NCI-H2171 (cell line): ENCODE data around the gene TBCD.

Source experiments
- DNase-seq: peaks from one replicate; lab custom pipeline; 2025; lab: John Stamatoyannopoulos, UW

Gene TBCD

DNA sequence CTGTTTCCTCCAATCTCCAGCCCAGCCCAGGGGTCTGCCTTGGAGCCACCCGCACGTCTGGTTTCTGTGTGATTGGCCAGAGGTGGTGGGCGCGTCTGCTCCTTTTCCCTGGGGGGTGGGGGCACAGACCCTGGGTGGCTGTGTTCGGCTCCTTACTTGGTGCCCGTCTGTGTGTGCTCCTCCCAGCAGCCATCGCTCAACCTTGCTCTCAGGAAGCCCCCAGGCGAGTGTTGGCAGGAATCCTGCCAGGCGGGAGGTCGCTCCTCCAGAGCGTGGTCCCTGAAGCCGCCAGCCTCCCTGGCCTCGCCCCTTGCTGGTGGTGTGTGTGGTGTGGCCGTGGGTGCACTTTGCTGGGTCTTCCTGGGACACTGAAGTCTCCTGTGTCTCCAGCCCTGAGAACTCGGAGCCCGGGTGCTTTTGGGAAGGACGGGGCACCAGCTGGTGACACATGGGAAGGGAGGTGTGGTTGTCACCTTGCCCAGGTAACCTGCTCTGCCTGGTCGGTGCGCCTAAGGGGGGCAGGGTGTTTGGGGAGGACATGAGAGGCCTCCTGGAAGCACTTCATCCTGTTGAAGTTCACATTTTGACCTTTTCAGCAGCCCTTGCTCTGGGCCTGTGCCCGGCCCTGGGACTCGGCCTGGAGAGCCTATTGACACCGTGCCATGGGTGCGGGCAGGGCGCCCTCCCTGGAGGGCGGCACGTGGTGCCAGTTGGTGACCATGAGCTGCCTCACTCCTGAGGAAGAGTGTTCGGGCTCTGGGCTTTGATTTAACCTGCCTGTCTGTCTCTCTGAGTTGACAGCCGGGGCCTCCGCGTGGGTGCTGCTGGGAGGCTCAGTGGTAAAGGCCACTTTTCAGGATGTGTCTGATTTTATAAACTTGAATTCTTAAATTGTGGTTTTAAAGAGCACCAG, 137.0 kb downstream of the TBCD start:
- no peak for DNase-seq

DNA sequence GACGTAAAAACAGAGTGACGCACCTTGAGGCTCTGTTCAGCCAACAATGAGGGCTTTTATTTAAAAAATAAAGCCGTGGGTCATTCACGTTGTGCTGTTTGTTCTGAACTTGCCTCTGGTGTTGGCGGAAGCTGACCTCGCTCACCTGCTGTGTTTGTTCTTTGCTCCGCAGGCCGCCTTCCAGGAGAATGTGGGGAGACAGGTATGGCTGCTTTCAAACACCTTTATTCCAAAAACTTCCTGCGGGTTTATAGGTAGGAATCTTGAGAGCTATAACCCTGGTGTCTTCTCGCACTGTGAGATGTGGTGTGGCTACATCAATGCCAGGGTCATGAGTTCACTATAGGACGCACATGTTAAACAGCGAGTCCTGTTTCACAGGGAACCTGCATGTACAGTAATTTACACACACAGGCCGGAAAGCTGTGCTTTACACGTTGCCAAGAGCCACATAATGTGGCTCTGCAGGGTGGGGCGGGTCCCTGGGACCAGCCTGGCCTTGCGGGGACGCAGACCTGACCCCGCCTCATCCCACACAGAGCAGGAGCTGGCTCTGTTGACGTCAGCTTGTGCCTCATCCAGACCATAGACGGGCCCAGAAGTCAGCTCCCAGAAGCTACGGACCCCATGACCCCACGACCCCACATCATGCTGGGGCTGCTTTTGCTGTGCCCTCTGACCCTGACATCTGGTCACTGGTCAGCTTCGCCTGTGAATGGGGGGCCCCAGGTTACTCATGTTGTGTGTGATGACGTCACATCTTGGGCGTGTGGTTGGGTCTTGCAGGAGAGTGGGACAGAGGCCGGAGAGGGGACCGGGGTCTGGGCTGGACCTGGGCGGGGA, 137.9 kb downstream of the TBCD start:
- DNase-seq, result no peak

DNA sequence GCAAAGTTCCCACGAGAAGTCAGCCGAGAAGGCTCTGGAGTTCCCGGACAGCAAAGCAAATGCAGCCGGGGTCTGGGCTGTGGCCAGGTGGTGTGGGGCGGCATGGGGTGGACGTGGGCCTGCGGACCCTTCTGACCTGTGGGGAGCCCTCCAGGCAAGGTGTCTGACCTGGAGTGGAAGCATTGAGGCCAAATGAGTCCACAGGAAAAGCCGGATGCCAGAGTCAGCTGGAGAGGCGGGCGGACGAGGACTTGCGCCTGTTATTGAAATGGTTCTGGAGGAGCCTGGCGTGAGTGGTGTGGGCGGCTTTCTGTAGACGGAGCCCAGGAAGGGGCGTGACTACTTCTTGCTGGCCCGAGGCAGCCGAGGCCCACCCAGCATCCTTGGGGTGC, 138.5 kb downstream of the TBCD start:
- DNase-seq, result no peak

- DNase-seq, result no peak
These were observed 139.2 kb downstream of the TBCD start for GRCh38 chr17:82890926-82891678.

- DNase-seq, result no peak
These were observed 140.0 kb downstream of the TBCD start for GRCh38 chr17:82891911-82892310.

DNA sequence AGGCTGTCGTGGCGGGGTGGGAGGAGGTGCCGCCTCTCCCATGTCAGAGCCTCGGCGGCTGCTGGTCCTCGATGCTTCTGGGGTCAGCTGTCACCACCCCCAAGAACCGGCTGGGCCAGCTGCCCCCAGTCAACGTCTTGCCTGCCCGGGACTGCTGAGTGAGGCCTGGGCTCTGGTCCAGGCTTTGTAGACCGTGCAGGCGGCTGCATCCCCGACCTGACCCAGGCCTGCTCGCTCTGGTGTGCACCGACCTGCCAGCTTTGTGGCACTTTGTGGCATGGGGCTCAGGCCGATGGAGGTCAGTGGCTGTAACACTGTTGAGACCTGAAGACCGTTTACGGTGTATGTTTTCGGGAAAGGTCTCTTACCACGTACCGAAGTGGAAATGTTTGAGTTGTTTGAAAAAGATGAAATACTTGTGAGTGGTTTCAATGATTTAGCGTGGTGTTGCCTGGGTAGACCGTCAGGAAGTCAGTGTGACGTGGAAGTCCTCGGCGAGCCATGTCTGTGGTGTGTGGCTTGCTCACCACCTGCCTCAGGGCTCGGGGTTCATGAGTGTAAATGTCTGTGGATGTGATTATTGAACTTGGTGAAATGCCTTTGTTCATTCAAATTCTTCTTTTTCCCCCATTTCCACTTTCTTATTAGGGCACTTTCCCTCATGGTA, 141.2 kb downstream of the TBCD start:
- DNase-seq, result no peak

DNA sequence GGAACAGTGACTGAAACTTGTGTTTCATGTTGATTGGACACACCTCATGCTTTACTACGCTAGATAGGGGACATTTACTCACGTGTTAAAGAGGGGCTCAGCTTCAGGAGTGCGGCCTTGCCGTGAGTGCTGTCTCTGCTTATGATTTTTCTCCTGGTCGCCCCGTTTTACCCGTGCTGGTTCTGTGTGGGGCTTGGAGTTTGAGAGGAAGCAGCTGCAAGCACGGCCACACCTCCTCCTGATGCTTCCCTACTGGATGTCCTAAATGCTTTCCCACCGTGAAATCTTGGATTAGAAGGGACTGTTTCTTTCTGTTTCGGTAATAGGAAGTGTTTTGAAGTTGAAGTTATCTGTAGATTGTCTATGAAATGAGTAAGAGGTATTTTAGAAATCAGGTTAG, 141.9 kb downstream of the TBCD start:
- DNase-seq, result no peak

DNA sequence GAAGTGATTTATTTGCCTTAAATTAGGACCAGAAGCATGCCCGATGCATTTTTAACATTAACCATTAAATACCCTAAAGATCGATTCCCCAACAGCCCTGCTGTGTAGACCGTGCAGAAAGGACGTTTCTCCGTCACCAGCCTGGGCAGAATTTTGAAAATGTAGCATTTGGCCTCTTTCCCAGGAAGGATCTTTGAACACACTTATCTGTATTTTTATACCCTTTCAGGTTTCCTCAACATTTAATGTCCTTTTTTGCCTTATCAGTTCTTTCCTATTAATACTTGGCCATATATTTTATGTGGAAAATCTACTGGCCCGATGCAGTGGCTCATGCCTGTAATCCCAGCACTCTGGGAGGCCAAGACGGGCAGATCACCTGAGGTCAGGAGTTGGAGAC, 142.5 kb downstream of the TBCD start:
- no peak for DNase-seq

DNA sequence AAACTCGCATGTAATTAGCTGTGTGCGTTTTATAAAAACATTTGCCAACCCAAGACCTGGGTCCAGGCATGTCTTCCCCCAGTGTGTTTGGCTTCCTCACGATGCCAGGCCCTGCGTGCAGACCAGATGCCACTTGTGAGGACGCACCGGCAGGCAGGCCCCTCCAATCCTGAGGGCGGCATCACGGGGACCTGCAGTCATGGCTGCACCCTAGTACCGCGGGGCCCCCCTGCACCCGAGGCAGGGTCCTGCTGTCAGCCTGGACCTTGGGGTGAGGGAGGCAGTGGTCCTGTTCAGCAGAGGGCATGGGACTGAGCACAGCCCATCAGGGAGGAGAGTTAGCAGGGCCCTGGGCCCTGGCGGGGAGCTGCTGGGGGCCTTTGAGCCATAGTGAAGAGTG, 143.2 kb downstream of the TBCD start:
- no peak for DNase-seq

DNA sequence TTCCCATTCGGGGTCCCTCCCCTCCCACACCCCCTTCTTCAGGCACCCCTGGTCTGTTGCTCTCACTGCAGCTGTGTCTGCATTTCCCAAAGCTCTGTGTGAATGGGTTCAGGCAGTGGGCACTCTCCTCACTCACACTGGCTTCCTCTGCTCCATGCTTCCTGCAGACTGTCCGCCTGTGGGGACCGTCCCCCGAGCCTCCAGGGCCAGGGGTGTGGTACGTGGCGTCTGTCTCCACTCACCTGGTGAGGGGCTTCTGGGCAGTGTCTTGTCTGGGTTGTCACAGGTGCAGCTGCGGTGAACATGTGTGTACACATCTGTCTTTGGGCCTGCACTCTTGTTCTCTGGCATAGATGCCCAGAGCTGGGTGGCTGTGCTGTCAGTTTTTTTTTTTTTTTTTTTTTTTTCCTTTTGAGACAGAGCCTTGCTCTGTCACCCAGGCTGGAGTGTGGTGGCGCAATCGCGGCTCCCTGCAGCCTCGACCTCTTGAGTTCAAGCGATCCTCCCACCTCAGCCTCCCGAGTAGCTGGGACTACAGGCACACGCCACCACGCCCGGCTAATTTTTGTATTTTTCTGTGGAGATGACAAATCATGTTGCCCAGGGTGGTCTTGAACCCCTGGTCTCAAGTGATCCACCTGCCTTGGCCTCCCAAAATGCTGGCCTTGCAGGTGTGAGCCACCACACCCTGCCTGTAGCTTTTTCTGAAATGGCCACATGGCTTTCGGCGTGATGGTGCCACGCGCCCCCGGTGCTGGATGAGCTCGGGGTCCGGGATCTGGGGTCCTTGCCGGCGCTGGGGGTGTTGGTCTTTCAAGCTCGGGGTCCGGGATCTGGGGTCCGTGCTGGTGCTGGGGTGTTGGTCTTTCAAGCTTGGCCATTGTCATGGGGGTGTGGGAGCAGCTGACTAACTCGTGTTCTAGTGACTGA, 144.5 kb downstream of the TBCD start:
- DNase-seq, result no peak

DNA sequence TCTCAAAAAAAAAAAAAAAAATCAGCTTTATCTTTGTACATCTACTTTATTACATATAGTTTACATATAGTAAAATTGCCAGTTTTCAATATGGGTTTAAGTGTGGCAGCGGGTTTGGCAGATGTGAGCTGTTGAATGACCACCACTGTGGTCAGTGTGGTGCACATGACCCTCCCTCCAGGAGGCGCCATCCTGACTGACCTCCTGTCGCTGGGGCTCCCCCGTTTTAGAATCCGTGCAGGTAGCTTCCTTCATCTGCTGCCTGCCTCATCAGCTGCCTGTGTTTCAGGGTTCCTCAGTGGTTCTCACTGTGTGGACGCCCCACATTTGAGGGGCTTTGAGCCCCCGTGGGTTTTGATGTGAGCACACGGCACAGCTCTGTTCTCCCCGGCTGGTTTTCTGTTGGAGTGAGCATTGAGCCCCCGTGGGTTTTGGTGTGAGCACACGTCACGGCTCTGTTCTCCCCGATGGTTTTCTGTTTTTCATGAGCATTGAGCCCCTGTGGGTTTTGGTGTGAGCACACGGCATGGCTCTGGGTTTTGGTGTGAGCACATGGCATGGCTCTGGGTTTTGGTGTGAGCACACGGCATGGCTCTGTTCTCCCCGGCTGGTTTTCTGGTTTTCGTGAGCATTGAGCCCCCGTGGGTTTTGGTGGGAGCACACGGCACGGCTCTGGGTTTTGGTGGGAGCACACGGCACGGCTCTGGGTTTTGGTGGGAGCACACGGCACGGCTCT, 145.8 kb downstream of the TBCD start:
- no peak for DNase-seq

DNA sequence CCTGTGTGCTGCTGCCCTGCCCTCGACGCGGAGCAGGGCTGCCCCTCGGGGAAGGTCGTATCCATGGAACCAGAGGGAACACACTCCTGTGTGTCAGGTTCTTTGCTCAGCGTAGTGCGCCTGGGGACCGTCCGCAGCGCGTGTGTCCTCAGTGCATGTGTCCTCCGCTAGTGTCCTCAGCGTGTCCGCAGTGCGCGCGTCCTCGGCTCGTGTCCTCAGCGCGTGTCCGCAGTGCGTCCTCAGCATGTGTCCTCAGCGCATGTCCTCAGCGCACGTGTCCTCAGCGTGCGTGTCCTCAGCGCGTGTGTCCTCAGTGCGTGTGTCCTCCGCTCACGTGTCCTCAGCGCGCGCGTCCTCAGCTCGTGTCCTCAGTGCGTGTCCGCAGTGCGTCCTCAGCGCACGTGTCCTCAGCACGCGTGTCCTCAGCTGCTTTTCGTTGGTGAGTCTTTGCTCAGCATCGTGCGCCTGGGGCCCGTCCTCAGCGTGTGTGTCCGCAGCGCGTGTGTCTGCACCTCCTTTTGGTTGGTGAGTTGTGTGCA, 147.2 kb downstream of the TBCD start:
- no peak for DNase-seq

DNA sequence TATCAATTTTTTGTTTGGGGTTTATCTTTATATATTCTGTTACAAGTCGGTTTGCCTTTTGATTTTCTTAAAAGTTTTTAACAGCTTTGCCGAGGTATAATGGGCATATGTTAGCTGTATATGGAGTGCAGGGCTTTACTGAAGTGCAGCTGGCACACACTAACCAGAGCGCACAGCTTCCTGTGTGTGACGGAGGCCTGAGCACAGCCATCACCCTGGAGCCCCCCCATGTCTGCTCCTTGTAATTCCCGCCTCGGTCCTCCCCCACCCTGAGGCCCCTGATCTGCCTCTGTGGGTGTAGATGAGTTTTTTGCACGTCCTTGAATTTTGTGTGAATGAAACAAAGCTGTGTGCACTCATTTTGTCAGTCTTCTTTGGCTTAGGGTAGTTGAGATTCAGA, 148.1 kb downstream of the TBCD start:
- no peak for DNase-seq

DNA sequence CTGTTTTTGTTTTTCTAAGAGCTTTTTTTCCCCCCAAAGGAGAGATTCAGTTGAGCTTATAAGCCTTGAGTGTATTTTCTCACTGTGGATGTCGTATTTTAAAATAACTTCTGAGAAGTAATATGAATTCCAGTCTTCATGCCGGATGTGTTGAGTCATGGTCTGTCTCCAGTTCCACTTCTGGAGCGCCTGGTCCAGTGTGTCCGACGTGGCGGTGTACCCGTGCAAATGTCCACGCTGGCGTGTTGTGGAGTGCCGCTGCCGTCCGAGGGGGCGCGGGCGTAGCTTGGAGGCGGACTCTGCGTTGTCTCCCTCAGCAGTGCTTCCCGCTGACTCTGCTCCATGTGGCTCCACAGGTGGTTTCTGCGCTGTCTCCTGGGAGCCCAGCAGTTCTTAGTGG, 148.9 kb downstream of the TBCD start:
- no peak for DNase-seq

DNA sequence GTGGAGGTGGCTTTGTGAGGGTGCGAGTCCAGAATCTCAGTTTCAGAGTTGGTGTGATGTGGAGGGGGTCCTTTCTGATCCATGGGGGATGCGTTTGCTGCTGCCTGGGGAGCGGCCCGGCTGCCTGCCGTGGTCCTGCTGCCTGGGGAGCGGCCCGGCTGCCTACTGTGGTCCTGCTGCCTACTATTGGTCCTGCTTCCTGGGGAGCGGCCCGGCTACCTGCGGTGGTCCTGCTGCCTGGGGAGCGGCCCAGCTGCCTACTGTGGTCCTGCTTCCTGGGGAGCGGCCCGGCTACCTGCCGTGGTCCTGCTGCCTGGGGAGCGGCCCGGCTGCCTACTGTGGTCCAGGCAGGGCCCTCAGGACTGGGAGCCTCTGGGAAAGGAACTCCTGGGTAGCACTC, 149.5 kb downstream of the TBCD start:
- no peak for DNase-seq

DNA sequence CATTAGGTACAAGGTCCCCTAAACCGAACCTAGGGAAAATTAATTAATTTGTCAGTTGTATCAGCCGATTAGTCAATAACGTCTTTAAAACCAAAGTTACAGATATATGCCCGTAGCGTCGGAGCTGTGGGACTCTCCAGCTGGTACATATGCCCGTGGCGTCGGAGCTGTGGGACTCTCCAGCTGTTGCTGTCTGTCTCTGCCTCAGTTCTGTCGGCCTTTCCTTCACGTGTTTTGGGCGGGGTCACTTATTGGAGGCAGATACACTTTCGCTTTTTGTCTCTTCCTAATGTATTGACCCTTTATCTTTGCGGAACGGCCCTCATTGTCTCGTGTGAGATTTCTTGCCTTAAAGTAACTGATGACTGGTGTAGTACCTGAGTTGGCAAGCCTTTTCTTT, 150.0 kb downstream of the TBCD start:
- DNase-seq, result no peak

GRCh38 chr17:82902972-82903874, 151.4 kb downstream of the TBCD start:
- DNase-seq, result no peak

DNA sequence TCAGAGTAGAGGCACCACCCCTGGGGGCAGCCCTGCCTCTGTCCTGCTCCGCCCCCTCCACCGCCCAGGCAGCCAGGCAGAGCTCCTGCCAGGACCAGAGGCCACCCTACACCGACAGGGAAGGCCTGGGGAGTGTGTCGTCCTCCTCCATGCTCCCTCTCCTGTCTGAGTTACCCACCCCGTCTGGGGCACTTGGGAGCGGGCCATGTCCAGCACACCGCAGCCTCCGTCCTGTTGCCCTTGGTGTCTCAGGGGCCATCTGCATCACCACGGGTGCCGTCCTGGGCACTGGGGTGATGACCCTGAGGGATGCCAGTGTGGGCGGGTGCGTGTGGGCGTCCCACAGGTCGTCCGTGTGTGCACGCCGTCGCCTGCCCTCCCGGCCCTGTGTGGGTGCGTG, 153.3 kb downstream of the TBCD start:
- no peak for DNase-seq
